Activated CD4-positive, alpha-beta T cell treated with anti-CD3 and anti-CD28 coated beads, Interleukin-2, amount 10 ng/mL, durations not matched to agents 7 days and 5 days (primary cell): Measurements from ENCODE around the gene STRA6. TPM values are rescaled to one million over a fixed set of nuclear protein-coding genes. Genes with fewer than 3 reads are reported as not detected.

Source experiments
- CTCF ChIA-PET: fragments of 350-600 bp; sonication (Branson Sonifier 250); formaldehyde crosslinking; loops from one replicate; lab custom pipeline; 2021; ENCODE audit warnings: antibody characterized with exemption; lab: Charles Lee
- POLR2A ChIA-PET: fragments of 350-600 bp; sonication (Branson Sonifier 250); formaldehyde crosslinking; loops from one replicate; lab custom pipeline; 2021; ENCODE audit warnings: antibody characterized with exemption; lab: Charles Lee
- DNase-seq: peaks from one replicate; pipeline ENCODE4 v3.0.0-alpha.2; 2020
- H3K27ac Mint-ChIP-seq: one replicate; pipeline ENCODE4 v1.8.0; 2021; ENCODE audit warnings: mild to moderate bottlenecking, moderate library complexity, mixed read lengths
- H3K27me3 Mint-ChIP-seq: one replicate; pipeline ENCODE4 v1.8.0; 2021; ENCODE audit warnings: mixed read lengths
- H3K36me3 Mint-ChIP-seq: one replicate; pipeline ENCODE4 v1.8.0; 2021; ENCODE audit warnings: low read depth, mixed read lengths
- H3K4me1 Mint-ChIP-seq: one replicate; pipeline ENCODE4 v1.8.0; 2021; ENCODE audit warnings: mixed read lengths
- H3K4me3 Mint-ChIP-seq: one replicate; pipeline ENCODE4 v1.8.0; 2021; ENCODE audit warnings: mild to moderate bottlenecking, moderate library complexity, mixed read lengths
- H3K9me3 Mint-ChIP-seq: one replicate; pipeline ENCODE4 v1.8.0; 2021; ENCODE audit warnings: mixed read lengths
- total RNA-seq, 2 experiments: library from RNA; stranded (reverse); gene quantifications; one replicate each; pipeline ENCODE4 v1.2.3, GENCODE V29; 2021

The STRA6 gene
- total RNA-seq = not detected

- H3K4me3 Mint-ChIP-seq = no peak within 1 kb of the TSS
- peaks cover 6% of the 10 kb centered on the region for H3K27me3 Mint-ChIP-seq
- H3K36me3 Mint-ChIP-seq = no peaks in the 10 kb centered on the region
- CTCF ChIA-PET = interaction anchor here (0.8 kb wide), 1 partner anchor 12 kb away, joined by 3 read pairs; no protein-coding TSS in a partner anchor
- DNase-seq = no peak
- no peaks in the 10 kb centered on the region for H3K9me3 Mint-ChIP-seq
- no peaks in the 10 kb centered on the region for H3K4me1 Mint-ChIP-seq
- POLR2A ChIA-PET = no interaction called here
- H3K27ac Mint-ChIP-seq = no peak within 1 kb of the TSS
Measured at GRCh38 chr15:74202452-74203401, at the start of gene STRA6. Gene STRA6, minus strand, starts transcription at chr15:74202787. Its CDS starts 520 bp downstream, at chr15:74202267.

- Mint-ChIP-seq H3K9me3 (no peaks in the 10 kb centered on the region), H3K27ac (no peak overlapping the region), H3K4me3 (no peak overlapping the region), H3K4me1 (no peaks in the 10 kb centered on the region), H3K36me3 (no peaks in the 10 kb centered on the region), H3K27me3 (no peaks in the 10 kb centered on the region)
- ChIA-PET CTCF (no interaction called here), POLR2A (no interaction called here)
- DNase-seq = no peak
Measured at GRCh38 chr15:74252291-74252690, 49.7 kb upstream of the STRA6 start.

- peaks cover 5% of the 10 kb centered on the region for H3K27me3 Mint-ChIP-seq
- ChIA-PET CTCF (no interaction called here), POLR2A (no interaction called here)
- H3K27ac Mint-ChIP-seq = no peak overlapping the region
- no peak for DNase-seq
- no peaks in the 10 kb centered on the region for H3K4me1 Mint-ChIP-seq
- H3K4me3 Mint-ChIP-seq = no peak overlapping the region
- H3K36me3 Mint-ChIP-seq = no peaks in the 10 kb centered on the region
- H3K9me3 Mint-ChIP-seq = no peaks in the 10 kb centered on the region
Measured at GRCh38 chr15:74251131-74251811, 48.7 kb upstream of the STRA6 start.

GRCh38 chr15:74250266-74250665 lies 47.7 kb upstream of the STRA6 start:
- POLR2A ChIA-PET = no interaction called here
- Mint-ChIP-seq H3K27me3 (peaks cover 12% of the 10 kb centered on the region), H3K9me3 (no peaks in the 10 kb centered on the region), H3K4me1 (peaks cover 2% of the 10 kb centered on the region), H3K27ac (no peak overlapping the region), H3K36me3 (no peaks in the 10 kb centered on the region), H3K4me3 (no peak overlapping the region)
- CTCF ChIA-PET = no interaction called here
- DNase-seq = no peak

- no peak overlapping the region for H3K4me3 Mint-ChIP-seq
- H3K4me1 Mint-ChIP-seq = peaks cover 10% of the 10 kb centered on the region
Measured at GRCh38 chr15:74245342-74245931, 42.9 kb upstream of the STRA6 start.

GRCh38 chr15:74244822-74245341 lies 42.3 kb upstream of the STRA6 start:
- ChIA-PET CTCF (interaction anchor here (1.1 kb wide), 1 partner anchor 53 kb away, joined by 3 read pairs; no protein-coding TSS in a partner anchor), POLR2A (no interaction called here)
- Mint-ChIP-seq H3K36me3 (no peaks in the 10 kb centered on the region), H3K4me1 (peaks cover 10% of the 10 kb centered on the region), H3K27ac (no peak overlapping the region), H3K4me3 (no peak overlapping the region), H3K9me3 (no peaks in the 10 kb centered on the region), H3K27me3 (peaks cover 24% of the 10 kb centered on the region)
- DNase-seq = no peak

More at GRCh38 chr15:74245342-74245931, 42.9 kb upstream of the STRA6 start:
- Mint-ChIP-seq H3K27ac (no peak overlapping the region), H3K27me3 (peaks cover 24% of the 10 kb centered on the region), H3K36me3 (no peaks in the 10 kb centered on the region), H3K9me3 (no peaks in the 10 kb centered on the region)
- peak; percentile 25 for DNase-seq
- CTCF ChIA-PET = interaction anchor here (1.1 kb wide), 1 partner anchor 54 kb away, joined by 3 read pairs; no protein-coding TSS in a partner anchor
- POLR2A ChIA-PET = no interaction called here

- H3K36me3 Mint-ChIP-seq = no peaks in the 10 kb centered on the region
- H3K27me3 Mint-ChIP-seq = peaks cover 24% of the 10 kb centered on the region
- ChIA-PET CTCF (interaction anchor here (1.0 kb wide), 1 partner anchor 15 kb away, joined by 3 read pairs; no protein-coding TSS in a partner anchor), POLR2A (no interaction called here)
- no peak for DNase-seq
- no peak overlapping the region for H3K27ac Mint-ChIP-seq
- H3K9me3 Mint-ChIP-seq = no peaks in the 10 kb centered on the region
- H3K4me3 Mint-ChIP-seq = no peak overlapping the region
- peaks cover 10% of the 10 kb centered on the region for H3K4me1 Mint-ChIP-seq
Measured at GRCh38 chr15:74243431-74243830, 40.8 kb upstream of the STRA6 start.

- Mint-ChIP-seq H3K27ac (no peak overlapping the region), H3K4me3 (no peak overlapping the region), H3K36me3 (no peaks in the 10 kb centered on the region), H3K9me3 (no peaks in the 10 kb centered on the region), H3K4me1 (peaks cover 10% of the 10 kb centered on the region), H3K27me3 (peaks cover 24% of the 10 kb centered on the region)
- ChIA-PET POLR2A (no interaction called here), CTCF (interaction anchor here (1.0 kb wide), 1 partner anchor 16 kb away, joined by 3 read pairs; no protein-coding TSS in a partner anchor)
- DNase-seq = no peak
Measured at GRCh38 chr15:74242441-74243185, 40.0 kb upstream of the STRA6 start.

GRCh38 chr15:74240897-74241614 lies 38.5 kb upstream of the STRA6 start:
- Mint-ChIP-seq H3K9me3 (no peaks in the 10 kb centered on the region), H3K4me3 (no peak overlapping the region), H3K36me3 (no peaks in the 10 kb centered on the region), H3K27me3 (peaks cover 17% of the 10 kb centered on the region), H3K4me1 (peaks cover 10% of the 10 kb centered on the region), H3K27ac (no peak overlapping the region)
- no peak for DNase-seq
- ChIA-PET CTCF (no interaction called here), POLR2A (no interaction called here)

- ChIA-PET CTCF (interaction anchor here (0.6 kb wide), 1 partner anchor 26 kb away, joined by 3 read pairs; no protein-coding TSS in a partner anchor), POLR2A (no interaction called here)
- no peak overlapping the region for H3K27ac Mint-ChIP-seq
- H3K4me3 Mint-ChIP-seq = no peak overlapping the region
- H3K36me3 Mint-ChIP-seq = no peaks in the 10 kb centered on the region
- peaks cover 10% of the 10 kb centered on the region for H3K27me3 Mint-ChIP-seq
- H3K4me1 Mint-ChIP-seq = peaks cover 6% of the 10 kb centered on the region
- H3K9me3 Mint-ChIP-seq = no peaks in the 10 kb centered on the region
- DNase-seq = no peak
Measured at GRCh38 chr15:74240002-74240568, 37.5 kb upstream of the STRA6 start.

GRCh38 chr15:74239051-74239705 lies 36.6 kb upstream of the STRA6 start:
- Mint-ChIP-seq H3K27ac (no peak overlapping the region), H3K36me3 (no peaks in the 10 kb centered on the region), H3K4me1 (no peaks in the 10 kb centered on the region), H3K9me3 (no peaks in the 10 kb centered on the region), H3K27me3 (peaks cover 4% of the 10 kb centered on the region), H3K4me3 (no peak overlapping the region)
- ChIA-PET POLR2A (no interaction called here), CTCF (interaction anchor here (0.6 kb wide), 1 partner anchor 26 kb away, joined by 3 read pairs; no protein-coding TSS in a partner anchor)
- no peak for DNase-seq
